Heart left ventricle (tissue), 16 donors: Measurements from ENCODE around the gene ARID3A. TPM values are rescaled to one million over a fixed set of nuclear protein-coding genes. Genes with fewer than 3 reads are reported as not detected.

ENCODE experiments used
- ATAC-seq, 4 donors: fragments of 200-7000 bp; cut with Tn5 transposase; one replicate each; pipeline ENCODE4 v1.9.1; 2020 to 2022; ENCODE audit warnings: moderate library complexity in 4 of 4, mild to moderate bottlenecking in 3 of 4, moderate number of reproducible peaks in 1 of 4
- DNase-seq, 5 donors: peaks; one replicate each; pipeline ENCODE4 v3.0.0-alpha.2; 2020
- H3K27ac ChIP-seq, 12 donors: fragments of 200-600 bp; sonication (generic) in 4 of 12; one replicate each; pipeline versions ENCODE4 v1.5.0 to v1.8.0; 2016 to 2022; ENCODE audit warnings: mild to moderate bottlenecking in 2 of 12
- H3K27me3 ChIP-seq, 9 donors: fragments of 200-600 bp; sonication (generic) in 2 of 9; one replicate each; pipeline versions ENCODE4 v1.5.1 to v1.8.0; 2016 to 2022; ENCODE audit warnings: mild to moderate bottlenecking in 3 of 9
- H3K36me3 ChIP-seq, 9 donors: fragments of 200-600 bp; sonication (generic) in 2 of 9; one replicate each; pipeline versions ENCODE4 v1.5.0 to v1.8.0; 2018 to 2022; ENCODE audit warnings: mild to moderate bottlenecking in 2 of 9
- H3K4me1 ChIP-seq, 12 donors: fragments of 200-600 bp; sonication (generic) in 4 of 12; one replicate each; pipeline versions ENCODE4 v1.5.0 to v1.8.0; 2016 to 2022; ENCODE audit warnings: mild to moderate bottlenecking in 3 of 12
- H3K4me3 ChIP-seq, 12 donors: fragments of 200-600 bp; sonication (generic) in 4 of 12; one replicate each; pipeline versions ENCODE4 v1.5.0 to v1.8.0; 2017 to 2022; ENCODE audit warnings: mild to moderate bottlenecking in 9 of 12, moderate library complexity in 4 of 12
- H3K9me3 ChIP-seq, 12 donors: fragments of 200-600 bp; sonication (generic) in 4 of 12; one replicate each; pipeline versions ENCODE4 v1.5.0 to v1.8.0; 2016 to 2022; ENCODE audit warnings: mild to moderate bottlenecking in 1 of 12
- POLR2A ChIP-seq, 2 donors: fragments of 450-650 bp; IDR thresholded peaks; one replicate each; pipeline ENCODE4 v1.6.1; 2017; ENCODE audit warnings: antibody characterized with exemption in 2 of 2, mild to moderate bottlenecking in 2 of 2, moderate library complexity in 2 of 2
- WGBS, 4 donors: extraction: QIAGEN DNeasy Blood & Tissue Kit in 2 of 4; methylation state at CpG; one replicate each; pipeline versions ENCODE4 v1.1.5 to v1.1.7; 2013 to 2018; 5-methylcytosine and 5-hydroxymethylcytosine counted together
- intact Hi-C, 10 donors: fragments of 100-400 bp; cut with DNase I; formaldehyde crosslinking; loops; one replicate each; pipeline versions ENCODE4 v1.11.1 to v1.14.2; 2022
- polyA plus RNA-seq, 2 donors: library from polyadenylated mRNA; stranded (reverse); fragments of 200-250 nt; gene quantifications; one replicate each; pipeline ENCODE4 v1.2.3, GENCODE V29; 2013
- total RNA-seq, 9 donors: library from RNA; depleted of rRNA in 2 of 9; stranded (reverse); fragments of >200 nt in 2 of 9; fragmentation: NEBNext Ultra II Directional in 3 of 9; extraction: Animal tissue kit (Norgen Biotek cat#: 25700) in 3 of 9; gene quantifications; one replicate each; pipeline versions ENCODE4 v1.1.0 to v1.2.4, GENCODE V29; 2016 to 2023
- TF ChIP-seq, protein P1 (sequence below), 12 donors: fragments of 200-600 bp; sonication (generic) in 4 of 12; IDR thresholded peaks; one replicate each; pipeline versions ENCODE4 v1.5.0 to v1.8.0; 2018 to 2022; ENCODE audit warnings: antibody characterized with exemption in 12 of 12, mild to moderate bottlenecking in 5 of 12
- donor health status: ischemic (EF 13 %, LVEDD 7.1; RV severe dilation, severe dysfunction).
- donor health status: healthy with polysubstance abuse.
- donor health status: DM: no; HTN: yes; CAD: no.
- donor health status: DM: no; HTN: no; CAD: no.
- donor health status: ischemic (EF 25% LVEDD 6.9; RV normal size, moderate dysfunction).
- donor health status: ischemic (EF 25% LVEDD 5.7; RV mildly dilated, moderate dysfunction).
- donor health status: healthy.
- donor health status: DM: yes; HTN: yes; CAD: no.
- donor health status: ischemic (EF 35%, LVEDD 5.7; RV mildly dilated, moderate dysfunction).
- donor health status: nonischemic (EF 11% LVEDD 7.7; RV severe dilation, severe dysfunction).
- donor health status: DM: yes; HTN: yes; CAD: no.
- donor health status: PGD.
- donor health status: ischemic (EF 29% LVEDD 5.4; RV normal size, mild dysfunction).
- donor health status: nonischemic (EF 23%, LVEDD 6.1; RV moderate dilation, normal function).

The ARID3A gene
- total and polyA plus RNA-seq, 11 donors = 1.9 to 15.7 (median 5.8) TPM

DNA sequence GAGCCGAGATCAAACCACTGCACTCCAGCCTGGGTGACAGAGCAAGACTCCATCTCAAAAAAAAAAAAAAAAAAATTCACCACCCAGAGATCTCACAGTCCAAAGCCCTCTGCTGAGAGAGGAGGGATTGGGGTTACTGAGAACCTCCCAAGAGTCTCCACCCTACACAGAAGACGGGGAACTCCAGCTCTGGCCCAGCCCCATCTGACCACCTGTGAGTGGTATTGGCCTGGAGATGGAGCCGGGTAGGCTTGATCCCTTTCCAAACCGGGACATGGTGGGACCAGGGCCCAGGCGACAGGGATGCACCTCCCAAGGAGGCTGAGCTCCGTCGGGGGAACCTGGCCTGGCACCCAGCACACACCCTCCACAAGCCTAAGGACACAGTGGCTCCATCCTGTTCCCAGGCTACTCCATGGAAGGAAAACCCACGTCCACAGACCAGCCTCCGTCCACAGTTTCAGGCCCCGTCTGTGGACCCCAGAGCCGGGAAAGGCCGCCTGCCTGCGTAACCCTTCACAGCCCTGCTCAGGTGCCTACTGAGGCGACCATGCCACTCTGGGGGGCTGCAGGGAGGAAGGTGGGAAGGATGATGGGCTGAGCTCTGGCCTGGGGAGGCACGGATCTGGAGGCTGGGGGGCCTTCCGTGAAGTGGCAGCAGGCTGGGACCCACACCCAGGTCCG is 93.2 kb downstream of the ARID3A start:
- H3K27ac ChIP-seq = peak overlapping the region in 6 of 12 donors; percentile 19 to 98 (median 92)
- H3K4me1 ChIP-seq = peaks cover 30 to 79% (median 65%) of the 10 kb centered on the region in 12 donors
- TF ChIP-seq, protein P1, sequence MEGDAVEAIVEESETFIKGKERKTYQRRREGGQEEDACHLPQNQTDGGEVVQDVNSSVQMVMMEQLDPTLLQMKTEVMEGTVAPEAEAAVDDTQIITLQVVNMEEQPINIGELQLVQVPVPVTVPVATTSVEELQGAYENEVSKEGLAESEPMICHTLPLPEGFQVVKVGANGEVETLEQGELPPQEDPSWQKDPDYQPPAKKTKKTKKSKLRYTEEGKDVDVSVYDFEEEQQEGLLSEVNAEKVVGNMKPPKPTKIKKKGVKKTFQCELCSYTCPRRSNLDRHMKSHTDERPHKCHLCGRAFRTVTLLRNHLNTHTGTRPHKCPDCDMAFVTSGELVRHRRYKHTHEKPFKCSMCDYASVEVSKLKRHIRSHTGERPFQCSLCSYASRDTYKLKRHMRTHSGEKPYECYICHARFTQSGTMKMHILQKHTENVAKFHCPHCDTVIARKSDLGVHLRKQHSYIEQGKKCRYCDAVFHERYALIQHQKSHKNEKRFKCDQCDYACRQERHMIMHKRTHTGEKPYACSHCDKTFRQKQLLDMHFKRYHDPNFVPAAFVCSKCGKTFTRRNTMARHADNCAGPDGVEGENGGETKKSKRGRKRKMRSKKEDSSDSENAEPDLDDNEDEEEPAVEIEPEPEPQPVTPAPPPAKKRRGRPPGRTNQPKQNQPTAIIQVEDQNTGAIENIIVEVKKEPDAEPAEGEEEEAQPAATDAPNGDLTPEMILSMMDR (IDR thresholded peaks at IDR 0.05) = no peak
- no peak for TF ChIP-seq POLR2A (IDR thresholded peaks at IDR 0.05)
- no peaks in the 10 kb centered on the region for H3K27me3 ChIP-seq
- no peaks in the 10 kb centered on the region for H3K9me3 ChIP-seq
- H3K36me3 ChIP-seq = peaks cover 0 to 16% (median 2%) of the 10 kb centered on the region in 9 donors
- DNase-seq (no peak), ATAC-seq (no peak)
- 14 to 52% (median 39%) methylated on average over 8 to 17 of the region's 17 CpGs for WGBS, 4 donors
- intact Hi-C loops = no loop called here
- peak overlapping the region in 11 of 12 donors; percentile 72 to 96 (median 85) for H3K4me3 ChIP-seq

DNA sequence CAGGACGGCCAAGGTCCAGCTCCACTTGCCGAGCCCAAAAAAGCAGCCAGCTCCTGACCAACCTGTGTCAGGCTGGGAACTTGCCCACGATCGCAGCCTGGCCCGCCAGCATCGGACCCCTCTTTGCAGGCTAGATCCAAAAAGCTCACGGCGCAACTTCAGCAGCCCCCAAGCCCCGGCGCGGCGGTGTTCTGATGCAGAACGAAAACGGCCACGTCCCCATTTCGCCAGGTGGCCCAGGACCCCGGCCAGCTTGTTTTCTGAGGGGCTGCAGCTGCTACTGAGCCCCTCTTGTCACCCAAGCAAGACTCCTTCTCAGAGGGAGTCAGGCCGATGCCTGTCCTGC is 93.8 kb downstream of the ARID3A start:
- no peak for ATAC-seq
- intact Hi-C loops = no loop called here
- TF ChIP-seq POLR2A (IDR thresholded peaks at IDR 0.05) = no peak
- TF ChIP-seq, protein P1 (IDR thresholded peaks at IDR 0.05) = no peak
- no peak for DNase-seq
- Histone ChIP-seq H3K4me3 (peak overlapping the region; percentile 72 to 96 (median 86)), H3K9me3 (no peaks in the 10 kb centered on the region), H3K27me3 (no peaks in the 10 kb centered on the region), H3K27ac (peak overlapping the region in 9 of 12 donors; percentile 88 to 98 (median 97)), H3K4me1 (peaks cover 30 to 76% (median 65%) of the 10 kb centered on the region in 12 donors), H3K36me3 (peaks cover 0 to 11% (median 0%) of the 10 kb centered on the region in 9 donors)
- 41 to 62% (median 58%) methylated on average over 3 to 18 of the region's 18 CpGs for WGBS, 4 donors

DNA sequence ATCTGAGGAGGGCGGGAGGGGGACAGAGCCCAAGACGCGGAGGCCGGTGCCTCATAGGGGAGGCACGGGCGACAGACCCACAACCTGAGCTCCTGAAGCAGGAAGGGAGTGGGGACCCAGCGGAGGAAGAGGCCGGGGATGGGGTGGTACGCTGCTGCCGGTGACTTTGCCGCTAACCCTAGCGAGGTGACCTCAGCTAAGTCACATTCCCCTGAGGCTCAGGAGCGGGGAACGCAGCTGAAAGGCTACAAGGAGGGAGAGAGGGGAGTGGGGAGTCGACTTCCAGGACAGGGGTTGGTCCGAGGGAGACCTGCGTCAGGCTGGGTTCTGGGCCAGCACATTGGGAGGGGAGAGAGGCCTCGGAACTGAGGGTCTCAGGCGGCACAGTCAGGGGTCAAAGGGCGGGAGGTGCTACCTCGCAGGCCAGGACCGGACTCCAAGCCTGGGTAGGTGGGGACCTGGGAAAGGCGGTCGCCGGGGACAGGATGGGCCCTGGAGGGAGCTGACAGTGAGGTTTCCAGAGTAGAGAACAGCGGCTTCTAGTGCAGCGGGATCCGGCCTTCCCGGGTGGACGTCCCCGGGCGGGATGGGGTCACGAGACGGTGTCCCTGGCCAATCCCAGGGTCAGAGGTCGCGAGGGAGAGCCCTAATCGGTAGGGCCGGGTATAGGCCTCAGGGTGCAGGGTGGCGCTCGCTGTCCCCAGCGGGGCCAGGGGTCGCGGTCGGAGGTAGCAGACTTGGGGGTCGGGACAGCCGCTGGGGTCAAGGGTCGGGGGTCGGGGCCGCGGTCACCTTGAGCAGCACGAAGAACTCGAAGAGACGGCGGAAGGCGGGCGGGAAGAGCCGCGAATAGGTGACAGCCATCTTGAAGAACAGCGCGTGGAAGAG is 94.4 kb downstream of the ARID3A start:
- peaks cover 0 to 4% (median 0%) of the 10 kb centered on the region in 9 donors for H3K36me3 ChIP-seq
- H3K4me1 ChIP-seq = peaks cover 30 to 70% (median 63%) of the 10 kb centered on the region in 12 donors
- H3K27me3 ChIP-seq = no peaks in the 10 kb centered on the region
- peak overlapping the region; percentile 72 to 96 (median 86) for H3K4me3 ChIP-seq
- 1 to 2% (median 1%) methylated on average over 40 to 60 of the region's 60 CpGs for WGBS, 4 donors
- peak overlapping the region; percentile 60 to 98 (median 96) for H3K27ac ChIP-seq
- TF ChIP-seq, protein P1 (IDR thresholded peaks at IDR 0.05) = no peak
- no peak for TF ChIP-seq POLR2A (IDR thresholded peaks at IDR 0.05)
- intact Hi-C loops = loop anchor here in 6 of 10 donors (2.0 to 5.0 kb wide), 4 partner anchors 35 to 182 kb away; partner anchors contain the start of genes GPX4 (in 4 of the 6), POLR2E (in 1 of the 6) and WDR18 (in 1 of the 6)
- ATAC-seq (no peak), DNase-seq (peak in 3 of 5 donors; percentile 32 to 79 (median 41))
- H3K9me3 ChIP-seq = no peaks in the 10 kb centered on the region
